Keratinocyte (primary cell): Measurements from ENCODE around the gene TMEM238.

Source experiments
- CTCF ChIP-seq, 3 experiments: IDR thresholded peaks in 1 of 3; conservative IDR thresholded peaks in 1 of 3; optimal IDR thresholded peaks in 1 of 3; 2 replicates in 2 of 3; 3 replicates in 1 of 3; pipeline versions ENCODE3 to v1.5.1; 2011; ENCODE audit warnings: low read length in 3 of 3, mild to moderate bottlenecking in 3 of 3, moderate library complexity in 2 of 3, control low read depth in 1 of 3, inconsistent platforms in 1 of 3; ENCODE audit not compliant: insufficient read depth in 2 of 3; ENCODE audit errors: extremely low read depth in 1 of 3
- EZH2 ChIP-seq: IDR thresholded peaks from one replicate; pipeline ENCODE4 v1.6.1; 2012; ENCODE audit warnings: inconsistent platforms, mild to moderate bottlenecking, low read length, moderate library complexity

GRCh38 chr19:55360902-55361301, 23.2 kb downstream of the TMEM238 start:
- TF ChIP-seq CTCF (optimal IDR thresholded peaks at IDR 0.05 in 1 of 3, IDR thresholded peaks at IDR 0.05 in 1 of 3, conservative IDR thresholded peaks at IDR 0.05 in 1 of 3; ENCODE audit: extremely low read depth in 1 of 3, insufficient read depth in 2 of 3, low read length in 3 of 3): no peak
- TF ChIP-seq EZH2: no peak
